ENCODE data around the gene PHLDB2.

Gene PHLDB2

GRCh38 chr3:112010636-112011035 lies 151.6 kb downstream of the PHLDB2 start:
- no peaks in the 10 kb centered on the region for H3K9me3 ChIP-seq (ENCODE audit: control insufficient read depth in 1 of 2, low read length in 2 of 2)
- no peaks in the 10 kb centered on the region for H3K27me3 ChIP-seq (ENCODE audit: control insufficient read depth in 1 of 2, insufficient read depth in 2 of 2, low read length in 2 of 2)
- no peak overlapping the region for H3K27ac ChIP-seq (ENCODE audit: low read depth, low read length)
- H3K4me3 ChIP-seq (ENCODE audit: low read depth in 1 of 2, low read length in 2 of 2): no peak overlapping the region
- H3K9ac ChIP-seq (ENCODE audit: low read depth in 1 of 2, low read length in 2 of 2): no peak overlapping the region
- no peaks in the 10 kb centered on the region for H3K36me3 ChIP-seq (ENCODE audit: control insufficient read depth in 1 of 2, insufficient read depth in 2 of 2, low read length in 2 of 2)
- H3K4me1 ChIP-seq (ENCODE audit: control insufficient read depth in 1 of 2, insufficient read depth in 2 of 2, low read length in 2 of 2): peaks cover 4 to 6% of the 10 kb centered on the region in 2 donors

- Histone ChIP-seq H3K4me3 (ENCODE audit: low read depth in 1 of 2, low read length in 2 of 2) (no peak overlapping the region), H3K27me3 (ENCODE audit: control insufficient read depth in 1 of 2, insufficient read depth in 2 of 2, low read length in 2 of 2) (no peaks in the 10 kb centered on the region), H3K4me1 (ENCODE audit: control insufficient read depth in 1 of 2, insufficient read depth in 2 of 2, low read length in 2 of 2) (peaks cover 4 to 6% of the 10 kb centered on the region in 2 donors), H3K9me3 (ENCODE audit: control insufficient read depth in 1 of 2, low read length in 2 of 2) (no peaks in the 10 kb centered on the region), H3K27ac (ENCODE audit: low read depth, low read length) (no peak overlapping the region), H3K36me3 (ENCODE audit: control insufficient read depth in 1 of 2, insufficient read depth in 2 of 2, low read length in 2 of 2) (no peaks in the 10 kb centered on the region), H3K9ac (ENCODE audit: low read depth in 1 of 2, low read length in 2 of 2) (no peak overlapping the region)
Measured at GRCh38 chr3:112011376-112011940, 152.4 kb downstream of the PHLDB2 start.

- H3K4me3 ChIP-seq (ENCODE audit: low read depth in 1 of 2, low read length in 2 of 2): no peak overlapping the region
- no peaks in the 10 kb centered on the region for H3K9me3 ChIP-seq (ENCODE audit: control insufficient read depth in 1 of 2, low read length in 2 of 2)
- H3K27me3 ChIP-seq (ENCODE audit: control insufficient read depth in 1 of 2, insufficient read depth in 2 of 2, low read length in 2 of 2): no peaks in the 10 kb centered on the region
- H3K4me1 ChIP-seq (ENCODE audit: control insufficient read depth in 1 of 2, insufficient read depth in 2 of 2, low read length in 2 of 2): peaks cover 4 to 6% of the 10 kb centered on the region in 2 donors
- H3K36me3 ChIP-seq (ENCODE audit: control insufficient read depth in 1 of 2, insufficient read depth in 2 of 2, low read length in 2 of 2): no peaks in the 10 kb centered on the region
- no peak overlapping the region for H3K27ac ChIP-seq (ENCODE audit: low read depth, low read length)
- no peak overlapping the region for H3K9ac ChIP-seq (ENCODE audit: low read depth in 1 of 2, low read length in 2 of 2)
Measured at GRCh38 chr3:112012205-112012992, 153.3 kb downstream of the PHLDB2 start.

GRCh38 chr3:112013058-112013783 lies 154.2 kb downstream of the PHLDB2 start:
- H3K27ac ChIP-seq (ENCODE audit: low read depth, low read length): no peak overlapping the region
- H3K9ac ChIP-seq (ENCODE audit: low read depth in 1 of 2, low read length in 2 of 2): no peak overlapping the region
- H3K36me3 ChIP-seq (ENCODE audit: control insufficient read depth in 1 of 2, insufficient read depth in 2 of 2, low read length in 2 of 2): no peaks in the 10 kb centered on the region
- H3K27me3 ChIP-seq (ENCODE audit: control insufficient read depth in 1 of 2, insufficient read depth in 2 of 2, low read length in 2 of 2): no peaks in the 10 kb centered on the region
- H3K9me3 ChIP-seq (ENCODE audit: control insufficient read depth in 1 of 2, low read length in 2 of 2): no peaks in the 10 kb centered on the region
- H3K4me1 ChIP-seq (ENCODE audit: control insufficient read depth in 1 of 2, insufficient read depth in 2 of 2, low read length in 2 of 2): peaks cover 4 to 6% of the 10 kb centered on the region in 2 donors
- H3K4me3 ChIP-seq (ENCODE audit: low read depth in 1 of 2, low read length in 2 of 2): peak overlapping the region in 1 of 2 donors; percentile 18

GRCh38 chr3:112013784-112014143 lies 154.7 kb downstream of the PHLDB2 start:
- Histone ChIP-seq H3K9ac (ENCODE audit: low read depth in 1 of 2, low read length in 2 of 2) (no peak overlapping the region), H3K27ac (ENCODE audit: low read depth, low read length) (no peak overlapping the region), H3K4me1 (ENCODE audit: control insufficient read depth in 1 of 2, insufficient read depth in 2 of 2, low read length in 2 of 2) (peaks cover 4 to 6% of the 10 kb centered on the region in 2 donors), H3K4me3 (ENCODE audit: low read depth in 1 of 2, low read length in 2 of 2) (no peak overlapping the region), H3K9me3 (ENCODE audit: control insufficient read depth in 1 of 2, low read length in 2 of 2) (no peaks in the 10 kb centered on the region), H3K36me3 (ENCODE audit: control insufficient read depth in 1 of 2, insufficient read depth in 2 of 2, low read length in 2 of 2) (no peaks in the 10 kb centered on the region), H3K27me3 (ENCODE audit: control insufficient read depth in 1 of 2, insufficient read depth in 2 of 2, low read length in 2 of 2) (no peaks in the 10 kb centered on the region)

GRCh38 chr3:112017091-112017490 lies 158.0 kb downstream of the PHLDB2 start:
- Histone ChIP-seq H3K9ac (ENCODE audit: low read depth in 1 of 2, low read length in 2 of 2) (no peak overlapping the region), H3K9me3 (ENCODE audit: control insufficient read depth in 1 of 2, low read length in 2 of 2) (no peaks in the 10 kb centered on the region), H3K36me3 (ENCODE audit: control insufficient read depth in 1 of 2, insufficient read depth in 2 of 2, low read length in 2 of 2) (no peaks in the 10 kb centered on the region), H3K4me1 (ENCODE audit: control insufficient read depth in 1 of 2, insufficient read depth in 2 of 2, low read length in 2 of 2) (peaks cover 4 to 6% of the 10 kb centered on the region in 2 donors), H3K27ac (ENCODE audit: low read depth, low read length) (no peak overlapping the region), H3K4me3 (ENCODE audit: low read depth in 1 of 2, low read length in 2 of 2) (no peak overlapping the region), H3K27me3 (ENCODE audit: control insufficient read depth in 1 of 2, insufficient read depth in 2 of 2, low read length in 2 of 2) (no peaks in the 10 kb centered on the region)

GRCh38 chr3:112018712-112019111 lies 159.6 kb downstream of the PHLDB2 start:
- Histone ChIP-seq H3K27me3 (ENCODE audit: control insufficient read depth in 1 of 2, insufficient read depth in 2 of 2, low read length in 2 of 2) (no peaks in the 10 kb centered on the region), H3K9me3 (ENCODE audit: control insufficient read depth in 1 of 2, low read length in 2 of 2) (no peaks in the 10 kb centered on the region), H3K27ac (ENCODE audit: low read depth, low read length) (no peak overlapping the region), H3K9ac (ENCODE audit: low read depth in 1 of 2, low read length in 2 of 2) (no peak overlapping the region), H3K4me3 (ENCODE audit: low read depth in 1 of 2, low read length in 2 of 2) (no peak overlapping the region), H3K36me3 (ENCODE audit: control insufficient read depth in 1 of 2, insufficient read depth in 2 of 2, low read length in 2 of 2) (no peaks in the 10 kb centered on the region), H3K4me1 (ENCODE audit: control insufficient read depth in 1 of 2, insufficient read depth in 2 of 2, low read length in 2 of 2) (no peaks in the 10 kb centered on the region)

- H3K9ac ChIP-seq (ENCODE audit: low read depth in 1 of 2, low read length in 2 of 2): no peak overlapping the region
- H3K36me3 ChIP-seq (ENCODE audit: control insufficient read depth in 1 of 2, insufficient read depth in 2 of 2, low read length in 2 of 2): no peaks in the 10 kb centered on the region
- no peaks in the 10 kb centered on the region for H3K27me3 ChIP-seq (ENCODE audit: control insufficient read depth in 1 of 2, insufficient read depth in 2 of 2, low read length in 2 of 2)
- H3K4me1 ChIP-seq (ENCODE audit: control insufficient read depth in 1 of 2, insufficient read depth in 2 of 2, low read length in 2 of 2): no peaks in the 10 kb centered on the region
- H3K27ac ChIP-seq (ENCODE audit: low read depth, low read length): no peak overlapping the region
- no peak overlapping the region for H3K4me3 ChIP-seq (ENCODE audit: low read depth in 1 of 2, low read length in 2 of 2)
- no peaks in the 10 kb centered on the region for H3K9me3 ChIP-seq (ENCODE audit: control insufficient read depth in 1 of 2, low read length in 2 of 2)
Measured at GRCh38 chr3:112019716-112020115, 160.7 kb downstream of the PHLDB2 start.

GRCh38 chr3:112020674-112021085 lies 161.6 kb downstream of the PHLDB2 start:
- H3K4me1 ChIP-seq (ENCODE audit: control insufficient read depth in 1 of 2, insufficient read depth in 2 of 2, low read length in 2 of 2): no peaks in the 10 kb centered on the region
- H3K36me3 ChIP-seq (ENCODE audit: control insufficient read depth in 1 of 2, insufficient read depth in 2 of 2, low read length in 2 of 2): no peaks in the 10 kb centered on the region
- H3K27me3 ChIP-seq (ENCODE audit: control insufficient read depth in 1 of 2, insufficient read depth in 2 of 2, low read length in 2 of 2): no peaks in the 10 kb centered on the region
- H3K4me3 ChIP-seq (ENCODE audit: low read depth in 1 of 2, low read length in 2 of 2): no peak overlapping the region
- H3K27ac ChIP-seq (ENCODE audit: low read depth, low read length): no peak overlapping the region
- no peak overlapping the region for H3K9ac ChIP-seq (ENCODE audit: low read depth in 1 of 2, low read length in 2 of 2)
- no peaks in the 10 kb centered on the region for H3K9me3 ChIP-seq (ENCODE audit: control insufficient read depth in 1 of 2, low read length in 2 of 2)
